Activated naive CD4-positive, alpha-beta T cell (primary cell): Measurements from ENCODE around the gene PEAR1.

ENCODE experiments used
- DNase-seq, 4 experiments: peaks; one replicate each; lab custom pipeline; 2025; lab: John Stamatoyannopoulos, UW

Gene PEAR1

DNA sequence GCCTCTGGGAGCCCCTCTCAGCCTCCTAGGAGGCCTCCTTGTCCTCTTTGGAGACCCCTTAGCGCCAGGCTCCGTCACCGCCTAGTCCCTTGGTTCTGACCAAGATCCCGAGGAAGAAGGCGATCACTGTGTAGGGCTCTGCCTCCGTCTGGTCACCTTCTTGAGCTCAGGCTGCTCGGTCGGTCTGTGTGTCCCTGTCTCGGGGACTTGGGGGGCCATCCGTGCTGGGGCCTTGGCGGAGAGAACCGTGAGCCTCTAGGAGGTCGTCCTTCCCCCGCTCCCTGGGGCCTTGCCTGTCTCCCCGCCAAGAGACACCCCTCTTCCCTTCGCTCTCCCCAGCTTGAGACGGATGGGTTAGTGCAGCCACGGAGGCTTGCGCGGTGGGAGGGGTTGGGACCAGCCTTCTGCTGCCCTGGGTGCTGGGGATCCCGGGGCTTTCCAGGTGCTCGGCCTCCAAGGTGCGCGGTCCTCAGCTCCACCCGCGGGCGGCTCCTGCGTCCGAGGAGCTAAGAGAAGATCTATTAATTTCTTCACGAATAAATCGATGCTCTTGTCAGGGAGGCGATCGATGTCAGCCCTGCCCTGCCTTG, 33.9 kb upstream of the PEAR1 start:
- no peak for DNase-seq

DNA sequence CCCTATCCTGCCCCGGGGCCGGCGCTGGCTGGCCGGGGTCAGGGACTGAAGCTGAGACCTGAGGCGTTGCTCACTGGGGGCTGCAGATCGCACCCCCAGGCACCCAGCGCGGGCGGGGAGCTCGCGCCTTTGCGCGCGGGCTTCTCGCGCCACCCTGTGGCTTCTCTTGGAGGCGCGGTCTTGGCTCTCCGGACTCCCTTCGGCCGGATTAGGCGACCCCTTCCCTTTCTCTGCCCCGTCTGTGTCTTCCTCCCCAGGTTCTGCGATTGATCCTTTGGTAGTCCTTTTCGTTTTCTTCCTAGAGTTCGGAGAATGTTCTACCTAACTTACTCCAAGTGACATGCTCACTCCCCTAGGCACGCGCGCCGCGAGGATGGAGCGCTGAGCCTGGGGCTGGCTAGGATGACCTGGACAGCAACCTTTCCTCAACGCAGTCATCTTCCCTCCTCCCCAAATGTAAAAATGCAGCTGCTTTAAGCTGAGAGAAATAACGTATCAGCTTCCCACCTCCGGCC, 33.3 kb upstream of the PEAR1 start:
- DNase-seq: peak in 3 of 4 experiments; percentile 8 to 42 (median 9)

DNA sequence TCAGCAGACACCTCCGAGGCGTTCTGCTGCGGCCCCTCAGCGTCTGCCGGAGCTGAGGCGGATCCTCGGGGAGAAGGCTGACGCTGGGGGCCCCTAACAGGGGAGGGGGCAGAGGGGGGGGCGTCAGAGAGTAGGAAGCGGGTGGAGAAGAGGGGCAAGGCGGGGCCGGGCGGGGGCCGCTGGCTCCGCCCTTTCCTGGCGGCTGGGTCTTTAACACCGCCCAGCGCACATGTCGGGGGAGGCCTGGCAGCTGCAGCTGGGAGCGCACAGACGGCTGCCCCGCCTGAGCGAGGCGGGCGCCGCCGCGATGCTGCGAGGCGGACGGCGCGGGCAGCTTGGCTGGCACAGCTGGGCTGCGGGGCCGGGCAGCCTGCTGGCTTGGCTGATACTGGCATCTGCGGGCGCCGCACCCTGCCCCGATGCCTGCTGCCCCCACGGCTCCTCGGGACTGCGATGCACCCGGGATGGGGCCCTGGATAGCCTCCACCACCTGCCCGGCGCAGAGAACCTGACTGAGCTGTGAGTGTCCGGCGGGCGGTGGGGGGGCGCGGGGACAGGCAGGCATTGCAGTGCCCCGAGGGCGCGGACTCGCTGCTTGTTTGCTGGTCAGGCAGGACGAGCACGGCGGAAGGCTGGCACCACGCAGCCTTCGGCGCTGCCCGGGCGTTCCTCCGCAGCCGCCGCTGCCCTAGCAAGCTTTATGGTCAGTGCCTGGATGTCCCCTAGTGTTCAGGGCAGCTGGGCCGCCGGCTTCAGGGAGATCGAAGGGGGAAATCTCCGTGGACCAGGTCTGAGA, 32.7 kb upstream of the PEAR1 start, which contains the start of gene NTRK1:
NTRK1 (plus strand) TSS at position 238 of the 796 bp plus-strand sequence; CDS start at position 308, 70 bp downstream.
- peak in 2 of 4 experiments; percentile 17 to 49 for DNase-seq

DNA sequence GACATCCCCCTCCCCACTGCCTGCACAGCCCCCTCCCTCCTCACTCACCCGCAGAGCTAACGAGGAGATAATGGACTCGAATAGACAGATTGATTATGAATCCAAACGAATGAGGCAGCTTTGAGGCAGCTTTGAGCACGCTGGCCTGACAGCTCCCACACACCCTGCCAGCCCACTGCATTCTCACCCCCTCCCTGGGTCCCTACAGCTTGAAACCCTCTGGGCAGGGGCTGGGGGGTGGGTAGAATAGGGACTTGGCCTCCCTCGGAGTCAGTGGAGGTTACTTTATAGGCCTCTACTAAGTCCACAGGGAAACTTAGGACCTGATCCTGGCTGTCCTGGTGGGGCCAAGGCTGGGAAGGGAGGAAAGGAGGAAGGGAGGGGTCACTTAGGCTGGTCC, 30.9 kb upstream of the PEAR1 start:
- DNase-seq: no peak

DNA sequence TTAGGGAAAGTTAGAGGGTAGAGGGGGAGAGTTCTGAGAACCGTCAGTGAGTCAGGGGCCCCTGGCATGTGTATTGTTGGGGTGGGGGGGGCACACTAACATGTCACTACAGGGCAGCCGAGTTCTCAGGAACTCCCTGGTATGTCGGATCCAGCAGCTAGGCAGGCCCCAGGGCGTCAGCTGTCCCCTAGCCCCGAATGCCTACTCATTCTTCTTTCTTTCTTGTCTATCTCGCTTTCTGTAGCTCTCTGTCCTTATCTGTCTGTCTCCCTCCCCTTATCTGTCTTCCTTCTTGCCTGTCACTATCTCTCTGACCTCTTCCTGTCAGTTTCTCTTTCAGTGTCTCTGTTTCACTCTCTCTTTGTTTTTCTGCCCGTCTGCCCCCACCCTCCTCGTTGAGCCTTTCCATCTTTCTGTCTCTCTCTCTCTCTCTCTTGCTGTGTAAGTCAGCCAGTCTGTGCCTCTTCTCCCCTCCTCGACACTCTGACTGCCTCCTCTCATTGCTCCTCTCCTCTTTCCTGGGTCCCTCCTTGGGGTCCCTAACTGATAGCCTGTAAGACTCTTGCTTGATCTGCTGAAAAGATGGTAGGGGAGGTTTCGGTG, 30.4 kb upstream of the PEAR1 start:
- DNase-seq: no peak

DNA sequence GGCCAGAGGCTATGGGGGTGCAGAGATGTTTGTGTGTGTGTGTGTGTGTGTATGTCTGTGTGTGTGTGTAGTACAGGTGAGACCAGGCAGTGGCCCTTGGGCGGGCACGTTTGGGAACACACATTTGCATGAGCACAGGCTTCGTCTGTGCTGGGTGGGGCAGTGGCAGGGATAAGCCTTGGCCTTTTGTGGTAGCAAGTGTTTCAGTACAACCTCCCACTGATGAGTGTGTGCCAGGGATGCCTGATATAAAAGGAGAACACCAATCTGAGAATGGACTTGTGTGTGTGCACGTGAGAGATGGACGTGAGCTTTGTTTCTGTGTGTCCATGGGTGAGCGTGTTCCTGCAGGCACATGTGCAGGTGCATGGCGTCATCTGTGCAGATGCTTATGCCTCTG, 29.9 kb upstream of the PEAR1 start:
- DNase-seq: no peak

DNA sequence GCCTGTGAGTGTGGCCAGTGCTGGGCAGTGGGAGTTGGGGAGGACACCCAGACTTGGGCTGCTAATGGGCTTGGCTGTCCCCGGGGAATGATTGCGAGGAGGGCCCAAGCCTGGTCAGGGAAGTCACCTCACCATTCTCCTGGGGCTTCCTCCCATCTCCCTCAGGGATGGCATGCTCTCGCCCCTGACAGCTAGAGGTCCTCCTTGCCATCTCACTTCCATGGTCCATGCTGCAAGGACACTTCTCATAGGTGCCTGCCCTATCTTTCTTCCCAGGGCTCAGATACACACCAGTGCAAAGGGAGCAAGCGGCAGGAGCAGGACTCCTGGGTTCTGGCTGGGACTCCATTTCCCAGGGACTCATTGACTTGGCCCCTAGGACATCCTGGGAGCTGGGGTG, 28.7 kb upstream of the PEAR1 start:
- no peak for DNase-seq

DNA sequence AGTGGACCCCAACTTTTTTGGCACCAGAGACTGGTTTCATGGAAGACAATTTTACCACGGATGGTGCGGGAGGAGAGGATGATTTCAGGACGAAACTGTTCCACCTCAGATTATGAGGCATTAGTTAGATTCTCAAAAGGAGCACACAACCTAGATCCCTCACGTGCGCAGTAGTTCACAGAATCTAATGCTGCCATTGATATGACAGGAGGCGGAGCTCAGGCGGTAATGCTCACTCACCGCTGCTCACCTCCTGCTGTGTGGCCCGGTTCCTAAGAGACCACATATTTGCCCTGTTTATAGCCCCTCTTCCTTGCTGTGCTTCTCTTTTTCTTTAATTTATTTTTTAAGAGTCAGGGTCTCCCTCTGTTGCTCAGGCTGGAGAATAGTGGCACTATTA, 28.3 kb upstream of the PEAR1 start:
- no peak for DNase-seq

DNA sequence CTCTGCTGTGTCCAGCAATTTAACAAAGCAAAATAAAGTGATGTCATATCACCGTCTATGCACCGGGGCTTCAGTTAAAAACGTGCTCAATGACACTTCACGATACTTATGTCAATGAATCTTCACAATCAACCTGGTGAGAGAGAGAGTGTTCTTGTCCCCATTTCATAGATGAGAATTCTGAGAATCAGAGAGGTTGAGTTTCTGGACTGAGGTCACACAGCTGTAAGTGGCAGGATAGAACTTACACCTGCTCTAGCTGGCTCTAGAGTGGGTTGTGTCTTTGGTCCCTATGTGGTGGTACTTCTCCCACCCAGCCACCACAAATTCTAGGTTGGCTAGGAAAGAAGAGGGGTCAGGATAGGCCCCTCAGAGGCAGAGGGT, 27.7 kb upstream of the PEAR1 start:
- DNase-seq: no peak

DNA sequence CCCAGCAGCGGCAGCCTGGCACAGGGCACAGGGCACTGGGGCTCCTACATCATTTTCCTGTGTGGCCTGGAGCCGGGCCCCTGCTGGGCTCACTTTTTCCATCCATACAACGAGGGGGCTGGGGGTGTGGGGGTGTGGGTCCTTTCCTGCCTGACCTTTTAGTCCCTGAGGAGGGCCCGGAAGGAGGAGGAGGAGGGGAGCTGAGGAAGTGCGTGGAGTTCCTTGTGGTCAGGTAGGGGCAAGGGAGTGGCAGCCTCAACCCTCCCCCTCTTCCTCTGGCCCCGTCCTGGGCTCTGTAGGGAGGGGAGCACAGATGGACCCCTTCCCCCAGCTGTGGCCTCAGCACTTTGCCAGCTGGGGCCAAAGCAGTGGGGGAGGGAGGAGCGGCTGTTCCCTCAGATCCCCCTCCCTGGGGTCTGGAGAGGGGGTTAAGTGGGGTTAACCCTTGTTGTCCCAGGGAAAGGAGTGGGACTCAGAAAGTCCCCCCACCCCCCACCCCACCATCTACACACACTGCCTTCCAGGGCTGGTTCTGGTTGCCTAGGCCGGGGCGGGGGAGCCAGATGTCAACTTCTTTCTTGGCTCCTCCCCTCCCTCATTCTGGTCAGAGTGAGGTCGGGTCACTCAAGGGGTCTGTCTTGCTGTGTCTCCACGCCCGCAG, 27.1 kb upstream of the PEAR1 start:
- no peak for DNase-seq

DNA sequence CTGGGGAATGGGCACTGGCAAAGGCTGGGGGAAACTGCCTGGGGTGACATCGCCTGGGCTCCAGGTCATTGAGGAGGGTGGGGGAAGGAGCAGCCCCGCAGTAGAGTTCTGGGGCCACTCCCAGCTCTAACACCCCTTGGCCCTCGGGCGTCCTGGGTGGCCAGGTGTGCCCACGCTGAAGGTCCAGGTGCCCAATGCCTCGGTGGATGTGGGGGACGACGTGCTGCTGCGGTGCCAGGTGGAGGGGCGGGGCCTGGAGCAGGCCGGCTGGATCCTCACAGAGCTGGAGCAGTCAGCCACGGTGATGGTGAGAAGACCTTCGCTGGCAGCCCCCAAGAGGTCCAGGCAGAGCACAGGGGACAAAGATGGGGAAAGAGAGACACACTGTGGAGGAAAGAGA, 25.2 kb upstream of the PEAR1 start:
- no peak for DNase-seq

DNA sequence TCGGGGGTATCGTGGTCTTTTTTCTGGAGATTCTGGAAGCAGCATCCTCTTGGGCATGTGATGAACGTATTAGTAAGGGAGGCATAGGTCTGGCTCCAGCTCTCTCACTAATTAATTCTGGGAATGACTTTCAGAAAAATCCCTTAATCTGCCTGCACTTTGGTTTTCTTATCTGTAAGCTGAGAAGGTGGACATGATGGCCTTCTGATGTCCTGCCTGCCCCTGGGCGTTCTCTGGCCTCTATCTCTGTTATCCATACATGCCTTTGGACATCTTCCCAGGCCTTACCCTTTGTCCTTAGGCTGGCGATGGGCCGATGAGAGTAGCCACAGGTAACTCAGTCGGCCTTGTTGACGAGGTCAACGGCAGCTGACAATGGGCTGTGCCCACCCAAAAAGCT, 24.1 kb upstream of the PEAR1 start:
- DNase-seq: no peak

DNA sequence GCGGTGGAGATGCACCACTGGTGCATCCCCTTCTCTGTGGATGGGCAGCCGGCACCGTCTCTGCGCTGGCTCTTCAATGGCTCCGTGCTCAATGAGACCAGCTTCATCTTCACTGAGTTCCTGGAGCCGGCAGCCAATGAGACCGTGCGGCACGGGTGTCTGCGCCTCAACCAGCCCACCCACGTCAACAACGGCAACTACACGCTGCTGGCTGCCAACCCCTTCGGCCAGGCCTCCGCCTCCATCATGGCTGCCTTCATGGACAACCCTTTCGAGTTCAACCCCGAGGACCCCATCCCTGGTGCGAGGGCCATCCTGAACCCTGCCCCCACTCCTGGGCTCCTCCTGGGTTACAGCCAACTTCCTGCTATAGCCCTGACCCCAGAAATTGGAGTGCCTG, 19.9 kb upstream of the PEAR1 start:
- DNase-seq: no peak

DNA sequence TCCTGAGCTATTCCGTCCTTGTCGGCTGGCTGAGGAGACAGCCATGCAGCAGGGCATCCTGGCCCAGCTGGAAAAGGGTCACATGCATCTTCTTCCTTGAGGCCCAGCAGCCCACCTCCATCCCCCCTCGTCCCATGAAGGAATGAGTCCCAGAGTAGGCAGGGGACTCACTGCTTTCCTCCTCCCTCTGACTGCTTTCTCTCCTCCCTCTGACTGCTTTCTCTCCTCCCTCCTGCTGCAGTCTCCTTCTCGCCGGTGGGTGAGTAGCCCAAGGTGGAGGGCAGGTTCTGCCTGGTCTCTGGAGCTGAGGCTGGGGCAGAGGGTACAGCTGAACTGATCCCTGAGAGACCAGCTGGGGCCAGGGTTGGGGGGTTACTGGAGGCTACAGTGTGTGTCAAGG, 19.4 kb upstream of the PEAR1 start:
- DNase-seq: no peak

DNA sequence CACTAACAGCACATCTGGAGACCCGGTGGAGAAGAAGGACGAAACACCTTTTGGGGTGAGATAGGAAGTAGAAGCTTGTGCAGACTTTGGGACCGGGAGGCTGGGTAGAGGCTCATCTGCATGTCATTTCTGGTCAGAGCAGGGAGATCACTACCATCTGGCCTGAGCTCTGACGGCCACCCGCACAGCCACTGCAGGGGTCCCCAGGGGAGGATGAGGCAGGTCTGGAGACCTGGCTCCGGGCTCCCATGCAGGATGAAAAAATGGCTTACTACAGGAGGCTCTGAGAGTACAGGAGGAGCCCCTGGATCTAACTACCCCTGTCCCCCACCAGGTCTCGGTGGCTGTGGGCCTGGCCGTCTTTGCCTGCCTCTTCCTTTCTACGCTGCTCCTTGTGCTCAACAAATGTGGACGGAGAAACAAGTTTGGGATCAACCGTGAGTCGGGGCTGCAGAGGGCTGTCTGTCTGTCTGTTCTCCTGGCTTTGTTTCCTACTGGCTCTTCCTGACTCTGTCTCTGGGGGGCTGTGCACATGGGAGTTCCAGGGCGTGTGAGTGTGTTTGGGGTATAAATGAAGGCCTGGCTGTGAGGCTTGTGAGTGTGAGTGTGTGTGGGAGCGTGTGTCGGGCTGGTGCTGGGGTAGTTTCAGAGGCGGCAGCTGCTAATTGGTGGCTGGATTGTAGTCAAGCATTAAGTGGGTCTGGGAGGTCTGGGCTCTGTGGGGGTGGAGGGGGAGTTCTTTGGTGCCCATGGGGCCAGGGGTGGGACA, 18.8 kb upstream of the PEAR1 start:
- DNase-seq: no peak

DNA sequence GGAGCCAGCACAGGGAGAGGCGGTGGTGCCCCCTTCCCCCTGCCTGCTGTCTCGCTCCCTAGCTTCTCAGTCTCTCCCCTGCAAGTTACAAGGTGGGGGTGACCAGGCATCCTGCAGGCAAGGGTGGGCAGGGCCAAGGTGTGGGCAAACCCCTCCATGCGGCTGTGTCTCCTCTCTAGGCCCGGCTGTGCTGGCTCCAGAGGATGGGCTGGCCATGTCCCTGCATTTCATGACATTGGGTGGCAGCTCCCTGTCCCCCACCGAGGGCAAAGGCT, 18.2 kb upstream of the PEAR1 start:
- no peak for DNase-seq

DNA sequence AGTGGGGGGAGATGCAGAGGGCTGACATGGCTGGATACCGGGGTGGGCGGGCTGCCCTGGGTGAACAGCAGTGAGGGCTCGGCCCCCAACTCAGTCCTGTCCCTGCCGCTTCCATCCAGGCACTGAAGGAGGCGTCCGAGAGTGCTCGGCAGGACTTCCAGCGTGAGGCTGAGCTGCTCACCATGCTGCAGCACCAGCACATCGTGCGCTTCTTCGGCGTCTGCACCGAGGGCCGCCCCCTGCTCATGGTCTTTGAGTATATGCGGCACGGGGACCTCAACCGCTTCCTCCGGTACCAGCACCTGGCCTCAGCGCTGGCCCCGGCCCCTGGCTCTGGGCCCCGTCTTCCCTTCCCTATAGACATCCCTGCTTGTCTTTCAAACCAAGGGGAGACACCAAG, 17.2 kb upstream of the PEAR1 start:
- DNase-seq: no peak

DNA sequence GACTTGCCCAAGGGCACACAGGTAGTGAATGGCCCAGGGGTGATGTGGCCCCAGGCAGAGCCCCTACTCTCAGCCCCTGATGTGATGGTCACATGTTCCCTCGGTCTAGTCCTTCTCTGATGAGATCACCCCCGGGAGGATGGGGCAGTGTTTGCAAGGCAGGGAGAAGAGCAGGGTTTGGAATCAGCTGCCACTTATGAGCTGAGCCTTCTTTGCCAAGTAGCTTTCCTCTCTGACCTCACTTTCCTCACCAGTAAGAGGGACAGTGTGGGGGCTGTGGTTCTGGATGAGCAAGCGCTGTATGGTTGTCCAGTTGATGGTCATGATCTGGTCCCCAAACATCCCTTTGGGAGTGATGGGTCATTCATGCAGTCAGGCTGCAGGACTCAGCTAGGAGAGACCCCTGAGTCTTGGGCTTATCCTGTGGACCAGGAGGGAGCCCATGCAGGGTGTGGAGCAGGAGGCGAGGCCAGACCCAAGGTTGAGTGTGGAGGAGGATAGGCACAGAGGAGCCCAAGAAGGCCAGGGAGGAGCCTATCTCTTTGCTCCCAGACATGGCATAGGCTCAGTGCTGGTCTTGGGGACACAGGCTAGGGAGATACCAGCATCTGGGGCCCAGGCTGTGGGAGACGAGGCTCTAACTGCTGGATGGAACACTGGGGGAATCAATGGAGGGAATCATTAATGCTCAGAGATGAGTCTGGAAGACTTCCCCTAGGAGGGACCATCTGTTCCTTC, 15.9 kb upstream of the PEAR1 start:
- no peak for DNase-seq

DNA sequence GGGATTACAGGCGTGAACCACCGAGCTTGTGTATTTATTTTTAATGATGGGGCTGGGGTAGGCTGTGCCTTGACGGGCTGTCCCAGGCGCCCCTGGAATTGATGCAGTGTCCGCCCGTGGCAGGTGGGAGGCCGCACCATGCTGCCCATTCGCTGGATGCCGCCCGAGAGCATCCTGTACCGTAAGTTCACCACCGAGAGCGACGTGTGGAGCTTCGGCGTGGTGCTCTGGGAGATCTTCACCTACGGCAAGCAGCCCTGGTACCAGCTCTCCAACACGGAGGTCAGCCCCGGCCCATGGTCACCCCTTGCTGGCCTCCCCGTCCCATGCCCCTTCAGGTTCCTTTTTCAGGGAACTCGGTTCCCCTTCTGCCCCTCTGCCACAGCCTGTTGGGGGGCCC, 13.6 kb upstream of the PEAR1 start:
- DNase-seq: no peak

DNA sequence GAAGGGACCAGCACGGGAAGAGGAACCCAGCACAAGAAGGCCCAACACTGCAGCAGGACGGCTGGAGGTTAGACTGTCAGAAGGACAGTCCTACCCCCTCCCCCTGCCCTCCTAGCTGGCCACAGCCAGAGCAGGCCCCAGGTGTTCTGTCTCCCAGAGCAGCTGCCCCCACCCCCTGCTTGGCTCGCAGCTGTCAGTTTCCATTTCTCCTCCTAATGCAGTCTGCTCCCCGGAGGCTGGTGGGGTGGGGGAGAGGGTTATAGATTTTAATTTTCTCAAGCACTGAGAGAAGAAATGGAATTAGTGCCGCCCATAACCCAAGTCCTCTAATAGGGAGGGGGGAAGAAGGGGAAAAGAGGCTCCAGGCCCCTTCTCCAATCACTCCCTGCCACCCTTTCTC, 13.0 kb upstream of the PEAR1 start:
- no peak for DNase-seq

DNA sequence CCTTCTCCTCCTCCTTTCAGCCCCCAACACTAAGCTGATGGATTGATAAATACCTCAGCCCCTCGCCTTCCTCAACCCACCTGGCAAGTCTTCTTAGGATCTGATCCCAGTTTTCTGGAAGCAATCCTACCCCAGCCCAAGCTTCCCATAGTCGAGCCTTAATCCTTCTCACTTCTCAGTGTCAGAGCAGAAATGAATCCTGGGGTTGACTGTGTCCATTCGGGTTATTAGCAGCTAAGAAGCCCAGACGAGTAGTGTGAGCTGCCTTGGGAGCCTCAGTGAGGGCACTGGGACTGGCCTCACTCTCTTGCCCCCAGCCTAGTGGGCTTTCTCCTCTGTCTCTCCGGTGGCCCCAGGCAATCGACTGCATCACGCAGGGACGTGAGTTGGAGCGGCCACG, 12.4 kb upstream of the PEAR1 start:
- DNase-seq: no peak

DNA sequence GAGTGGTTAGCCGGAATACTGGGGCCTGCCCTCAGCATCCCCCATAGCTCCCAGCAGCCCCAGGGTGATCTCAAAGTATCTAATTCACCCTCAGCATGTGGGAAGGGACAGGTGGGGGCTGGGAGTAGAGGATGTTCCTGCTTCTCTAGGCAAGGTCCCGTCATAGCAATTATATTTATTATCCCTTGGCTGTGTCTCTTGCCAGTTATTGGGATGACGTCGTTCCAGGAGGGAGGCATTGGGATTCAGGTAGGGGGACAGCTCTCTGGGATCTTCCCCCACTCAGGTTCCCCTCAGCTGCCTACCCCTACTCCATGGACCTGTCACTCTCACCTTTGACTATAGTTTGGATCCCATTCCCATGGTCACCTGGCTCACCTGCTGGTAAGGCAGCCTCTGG, 11.9 kb upstream of the PEAR1 start:
- DNase-seq: no peak
